Fibroblast of mammary gland (primary cell): ENCODE measurements around the gene SMIM20.
A peak's percentile ranks its signal among the peaks of the same experiment; 100 is the strongest.

Source experiments
- DNase-seq: peaks from one replicate; pipeline ENCODE4 v3.0.0-alpha.2; 2010; ENCODE audit warnings: low read depth
- H3K4me3 ChIP-seq: 2 replicates; pipeline ENCODE4 v1.5.1; 2011; ENCODE audit warnings: low read depth, mild to moderate bottlenecking, low read length, moderate library complexity; ENCODE audit not compliant: control insufficient read depth
- TF ChIP-seq, protein P1 (sequence below): conservative IDR thresholded peaks from 2 replicates; pipeline ENCODE4 v1.5.1; 2011; ENCODE audit warnings: low read depth, low read length, inconsistent platforms; ENCODE audit not compliant: control insufficient read depth, insufficient read depth

The SMIM20 gene

DNA sequence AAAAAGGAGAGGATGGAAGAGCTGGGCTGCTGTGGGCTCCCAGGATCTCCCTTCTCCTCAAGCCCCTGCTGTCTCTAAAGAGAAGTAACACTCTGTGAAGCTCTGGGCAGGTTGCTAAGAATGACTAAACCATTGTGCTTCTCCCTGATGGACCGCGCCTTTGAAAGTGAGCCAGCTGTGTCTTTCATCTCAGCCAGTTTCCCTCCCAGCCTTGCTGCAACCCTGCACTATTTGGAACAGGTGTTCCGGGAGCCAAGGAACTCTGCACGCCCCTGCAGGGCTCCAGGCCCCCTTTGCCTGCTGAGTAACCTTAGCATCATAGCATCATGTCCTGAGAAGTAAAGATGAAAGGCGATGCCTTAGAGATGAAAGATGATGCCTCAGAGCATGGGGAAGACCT, 39.7 kb downstream of the SMIM20 start:
- TF ChIP-seq, protein P1, sequence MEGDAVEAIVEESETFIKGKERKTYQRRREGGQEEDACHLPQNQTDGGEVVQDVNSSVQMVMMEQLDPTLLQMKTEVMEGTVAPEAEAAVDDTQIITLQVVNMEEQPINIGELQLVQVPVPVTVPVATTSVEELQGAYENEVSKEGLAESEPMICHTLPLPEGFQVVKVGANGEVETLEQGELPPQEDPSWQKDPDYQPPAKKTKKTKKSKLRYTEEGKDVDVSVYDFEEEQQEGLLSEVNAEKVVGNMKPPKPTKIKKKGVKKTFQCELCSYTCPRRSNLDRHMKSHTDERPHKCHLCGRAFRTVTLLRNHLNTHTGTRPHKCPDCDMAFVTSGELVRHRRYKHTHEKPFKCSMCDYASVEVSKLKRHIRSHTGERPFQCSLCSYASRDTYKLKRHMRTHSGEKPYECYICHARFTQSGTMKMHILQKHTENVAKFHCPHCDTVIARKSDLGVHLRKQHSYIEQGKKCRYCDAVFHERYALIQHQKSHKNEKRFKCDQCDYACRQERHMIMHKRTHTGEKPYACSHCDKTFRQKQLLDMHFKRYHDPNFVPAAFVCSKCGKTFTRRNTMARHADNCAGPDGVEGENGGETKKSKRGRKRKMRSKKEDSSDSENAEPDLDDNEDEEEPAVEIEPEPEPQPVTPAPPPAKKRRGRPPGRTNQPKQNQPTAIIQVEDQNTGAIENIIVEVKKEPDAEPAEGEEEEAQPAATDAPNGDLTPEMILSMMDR = peak; percentile 22
- peak; percentile 71 for DNase-seq
- H3K4me3 ChIP-seq = no peak overlapping the region

DNA sequence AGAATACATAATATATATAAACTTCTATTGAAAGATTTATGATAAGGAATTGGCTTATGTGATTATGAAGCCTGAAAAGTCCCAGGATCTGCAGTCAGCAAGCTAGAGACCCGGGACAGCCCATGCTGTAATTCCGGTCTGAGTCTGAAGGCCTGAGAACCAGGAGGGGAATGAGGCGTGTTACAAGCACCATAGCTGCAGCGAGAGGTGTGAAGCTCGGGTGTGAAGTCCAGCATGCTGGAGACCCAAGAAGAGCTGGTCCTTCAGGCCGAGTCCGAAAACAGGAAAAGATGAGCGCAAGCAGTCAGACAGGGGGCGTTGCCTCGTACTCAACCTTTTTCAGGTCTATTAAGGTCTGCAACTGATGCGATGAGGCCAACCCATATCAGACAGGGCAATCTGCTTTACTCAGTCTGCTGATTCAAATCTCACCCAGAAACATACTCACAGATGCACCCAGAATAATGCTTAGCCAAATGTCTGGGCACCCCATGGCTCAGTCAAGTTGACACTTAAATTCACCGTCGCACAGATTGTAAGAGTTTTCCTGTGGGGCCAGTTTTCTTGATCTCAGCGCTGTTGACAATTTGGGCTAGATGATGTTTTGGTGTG, 40.4 kb downstream of the SMIM20 start:
- TF ChIP-seq, protein P1 = no peak
- no peak overlapping the region for H3K4me3 ChIP-seq
- no peak for DNase-seq

DNA sequence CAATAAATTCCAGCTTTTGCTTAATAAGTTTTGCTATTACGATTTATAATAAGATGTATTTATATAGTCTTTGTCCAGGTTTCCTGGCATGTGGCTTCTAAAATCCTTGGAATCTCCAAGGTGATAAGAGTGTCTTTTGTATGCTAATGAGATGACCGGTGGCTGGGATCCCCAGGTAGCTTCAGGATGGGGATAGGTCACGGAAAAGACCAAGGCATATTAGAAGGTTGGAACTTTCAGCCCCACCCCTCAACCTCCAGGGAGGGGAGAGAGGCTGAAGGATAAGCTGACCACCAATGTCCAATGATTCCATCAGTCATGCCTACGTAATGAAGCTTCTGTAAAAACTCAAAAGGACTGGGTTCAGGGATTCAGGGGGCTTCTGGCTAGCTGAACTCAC, 41.7 kb downstream of the SMIM20 start:
- DNase-seq = no peak
- no peak overlapping the region for H3K4me3 ChIP-seq
- TF ChIP-seq, protein P1 = no peak

DNA sequence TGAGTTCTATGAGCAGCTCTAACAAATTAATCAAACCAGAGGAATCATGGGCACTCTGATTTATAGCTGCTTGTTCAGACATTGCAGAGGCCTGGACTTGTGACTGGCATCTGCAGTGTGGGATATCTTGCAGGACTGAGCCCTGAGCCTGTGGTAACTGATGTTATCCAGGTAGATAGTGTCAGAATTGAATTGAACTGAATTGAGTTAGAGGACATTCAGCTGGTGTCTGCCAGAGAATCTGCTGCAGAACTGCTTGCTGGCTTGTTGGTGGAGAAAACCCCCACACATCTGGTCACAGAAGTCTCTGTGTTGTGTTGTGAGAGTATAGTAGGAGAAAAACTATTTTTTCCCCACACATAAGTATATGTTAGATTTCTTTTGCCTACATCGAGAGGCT, 42.2 kb downstream of the SMIM20 start:
- DNase-seq = no peak
- H3K4me3 ChIP-seq = no peak overlapping the region
- TF ChIP-seq, protein P1 = no peak

DNA sequence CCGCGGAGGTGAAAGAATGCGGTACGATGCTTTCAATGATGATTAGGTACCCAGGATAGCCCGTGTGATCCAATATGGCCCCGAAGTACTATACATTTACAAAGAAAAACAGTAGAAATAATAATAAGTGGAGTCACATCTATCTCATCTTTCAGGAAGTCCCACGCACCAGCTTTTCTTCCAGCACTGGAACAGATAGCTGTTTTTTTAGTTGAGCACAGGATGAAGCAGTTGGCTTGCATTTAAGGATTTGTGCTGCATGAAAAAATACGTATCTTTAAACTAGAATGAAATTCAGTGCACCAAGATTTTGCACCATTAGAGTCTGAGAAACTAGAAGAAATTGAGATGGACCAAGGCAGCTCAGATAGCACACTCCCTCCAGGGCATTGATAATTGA, 44.1 kb downstream of the SMIM20 start:
- H3K4me3 ChIP-seq = no peak overlapping the region
- TF ChIP-seq, protein P1 = no peak
- no peak for DNase-seq

DNA sequence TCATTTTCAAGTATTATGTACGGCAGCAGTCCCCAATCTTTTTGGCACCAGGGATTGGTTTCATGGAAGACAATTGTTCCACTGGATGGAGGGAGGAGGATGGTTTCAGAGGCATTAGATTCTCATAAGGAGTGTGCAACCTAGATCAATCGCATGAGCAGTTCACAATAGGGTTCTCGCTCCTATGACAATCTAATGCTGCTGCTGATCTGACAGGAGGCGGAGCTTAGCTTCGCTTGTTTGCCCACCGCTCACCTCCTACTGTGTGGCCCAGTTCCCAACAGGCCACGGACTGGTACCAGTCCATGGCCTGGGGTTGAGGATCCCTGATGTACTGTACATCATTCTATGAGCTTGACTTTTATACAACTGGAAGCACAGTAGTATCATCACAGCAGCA, 48.4 kb downstream of the SMIM20 start:
- TF ChIP-seq, protein P1 = no peak
- DNase-seq = no peak
- no peak overlapping the region for H3K4me3 ChIP-seq

DNA sequence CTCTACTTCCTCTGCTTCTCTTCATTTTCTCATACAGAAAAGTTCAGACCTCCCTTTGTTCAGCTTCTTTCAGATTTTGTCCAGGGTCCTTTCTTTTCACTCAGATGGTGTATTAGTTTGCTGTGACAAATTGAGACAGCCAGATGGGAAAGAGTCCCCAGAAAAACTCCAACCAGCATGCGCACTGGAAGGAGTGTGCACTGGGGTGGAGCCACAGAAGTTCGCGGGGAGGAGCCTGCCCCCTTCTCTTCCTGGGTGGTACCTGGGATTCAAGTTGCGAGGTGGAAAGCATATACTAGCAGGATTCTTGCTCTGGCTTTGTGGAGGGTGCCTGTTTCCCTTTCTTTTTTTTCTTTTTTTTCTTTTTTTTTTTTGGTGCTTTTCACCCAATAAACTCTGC, 51.6 kb downstream of the SMIM20 start:
- no peak overlapping the region for H3K4me3 ChIP-seq
- DNase-seq = no peak
- TF ChIP-seq, protein P1 = no peak
